Natural killer cell (primary cell): ENCODE data around the gene NKD1. TPM values are rescaled to one million over a fixed set of nuclear protein-coding genes. Genes with fewer than 3 reads are reported as not detected.
A peak's percentile ranks its signal among the peaks of the same experiment; 100 is the strongest.

Source experiments
- ATAC-seq, 3 donors: fragments of 150-1000 bp in 2 of 3; fragments of 200-7000 bp in 1 of 3; cut with Tn5 transposase; 1 replicate in 1 of 3; 2 replicates in 2 of 3; pipeline ENCODE4 v1.10.0; 2021; ENCODE audit warnings: mild to moderate bottlenecking in 2 of 3, moderate library complexity in 2 of 3
- DNase-seq, 2 donors: peaks; one replicate each; pipeline versions ENCODE4 v3.0.0 to v3.0.0-alpha.2; 2013 to 2021; ENCODE audit warnings: mixed read lengths in 1 of 2
- H3K27ac ChIP-seq: one replicate; pipeline ENCODE4 v1.5.1; 2013; ENCODE audit warnings: mild to moderate bottlenecking, low read length
- H3K27me3 ChIP-seq: one replicate; pipeline ENCODE4 v1.6.1; 2013; ENCODE audit warnings: low read length; ENCODE audit not compliant: control insufficient read depth, insufficient read depth
- H3K36me3 ChIP-seq: one replicate; pipeline ENCODE4 v1.6.1; 2013; ENCODE audit warnings: low read length; ENCODE audit not compliant: control insufficient read depth, insufficient read depth
- H3K4me1 ChIP-seq: one replicate; pipeline ENCODE4 v1.6.1; 2013; ENCODE audit warnings: low read length; ENCODE audit not compliant: control insufficient read depth, insufficient read depth
- H3K4me3 ChIP-seq: one replicate; pipeline ENCODE4 v1.5.1; 2013; ENCODE audit warnings: low read length
- H3K9me3 ChIP-seq: one replicate; pipeline ENCODE4 v1.6.1; 2013; ENCODE audit warnings: low read length; ENCODE audit not compliant: control insufficient read depth, insufficient read depth
- H3K27ac Mint-ChIP-seq, 2 donors: one replicate each; pipeline ENCODE4 v1.8.0; 2022; ENCODE audit warnings: mild to moderate bottlenecking in 2 of 2, mixed read lengths in 2 of 2, moderate library complexity in 1 of 2
- H3K27me3 Mint-ChIP-seq, 2 donors: one replicate each; pipeline ENCODE4 v1.8.0; 2022; ENCODE audit warnings: low read depth in 2 of 2, mixed read lengths in 2 of 2
- H3K36me3 Mint-ChIP-seq: one replicate; pipeline ENCODE4 v1.8.0; 2022; ENCODE audit warnings: mixed read lengths
- H3K4me1 Mint-ChIP-seq, 2 donors: one replicate each; pipeline ENCODE4 v1.8.0; 2022; ENCODE audit warnings: mixed read lengths in 2 of 2
- H3K4me3 Mint-ChIP-seq: one replicate; pipeline ENCODE4 v1.8.0; 2022; ENCODE audit warnings: mild to moderate bottlenecking, moderate library complexity, mixed read lengths
- H3K9me3 Mint-ChIP-seq, 2 donors: one replicate each; pipeline ENCODE4 v1.8.0; 2022; ENCODE audit warnings: mixed read lengths in 2 of 2
- CTCF ChIP-seq: fragments of 200-600 bp; IDR thresholded peaks from one replicate; pipeline ENCODE4 v1.8.0; 2022; ENCODE audit warnings: antibody characterized with exemption
- WGBS: methylation state at CpG from one replicate; pipeline ENCODE4 v1.1.7; 2013; ENCODE audit warnings: missing lambda C conversion rate; ENCODE audit not compliant: insufficient coverage; 5-methylcytosine and 5-hydroxymethylcytosine counted together
- intact Hi-C: fragments of 100-400 bp; cut with micrococcal nuclease; formaldehyde crosslinking; loops from one replicate; pipeline ENCODE4 v1.14.2; 2022
- total RNA-seq, 4 donors: library from RNA; stranded (reverse); fragments of 120-200 nt in 1 of 4; gene quantifications; one replicate each; pipeline versions ENCODE4 v1.2.3 to v1.2.4, GENCODE V29; 2013 to 2022

Gene NKD1
- total RNA-seq, 3 donors from 2014 or later (not counting 1 experiment from before 2014, with no cell fraction given): 0.75 to 1.5 (median 1.0) TPM

GRCh38 chr16:50611995-50612848 lies 64.0 kb downstream of the NKD1 start:
- H3K27me3 ChIP-seq: no peaks in the 10 kb centered on the region
- no peaks in the 10 kb centered on the region for H3K36me3 Mint-ChIP-seq
- H3K27ac ChIP-seq: no peak overlapping the region
- no peaks in the 10 kb centered on the region for H3K36me3 ChIP-seq
- H3K4me1 ChIP-seq: no peaks in the 10 kb centered on the region
- ATAC-seq: no peak
- no peak overlapping the region for H3K4me3 Mint-ChIP-seq
- no peaks in the 10 kb centered on the region for H3K9me3 Mint-ChIP-seq
- H3K27me3 Mint-ChIP-seq: peaks cover 0 to 7% of the 10 kb centered on the region in 2 donors
- no peak for TF ChIP-seq CTCF
- H3K4me1 Mint-ChIP-seq: peaks cover 0 to 8% of the 10 kb centered on the region in 2 donors
- no peaks in the 10 kb centered on the region for H3K9me3 ChIP-seq
- no peak overlapping the region for H3K4me3 ChIP-seq
- peak overlapping the region in 1 of 2 donors; percentile 18 for H3K27ac Mint-ChIP-seq
- no peak for DNase-seq
- WGBS: 93% methylated on average over 10 of the region's 10 CpGs
- intact Hi-C loops: no loop called here

- Mint-ChIP-seq H3K27me3 (peaks cover 0 to 7% of the 10 kb centered on the region in 2 donors), H3K4me1 (peaks cover 0 to 8% of the 10 kb centered on the region in 2 donors), H3K36me3 (no peaks in the 10 kb centered on the region), H3K9me3 (no peaks in the 10 kb centered on the region), H3K27ac (no peak overlapping the region), H3K4me3 (no peak overlapping the region)
- TF ChIP-seq CTCF: no peak
- no peak overlapping the region for H3K27ac ChIP-seq
- H3K27me3 ChIP-seq: no peaks in the 10 kb centered on the region
- H3K36me3 ChIP-seq: no peaks in the 10 kb centered on the region
- no peaks in the 10 kb centered on the region for H3K4me1 ChIP-seq
- ATAC-seq (no peak), DNase-seq (no peak)
- no peak overlapping the region for H3K4me3 ChIP-seq
- no peaks in the 10 kb centered on the region for H3K9me3 ChIP-seq
- WGBS: 85% methylated on average over 6 of the region's 6 CpGs
- intact Hi-C loops: no loop called here
Observed at GRCh38 chr16:50612849-50613198, 64.6 kb downstream of the NKD1 start.

GRCh38 chr16:50613281-50613963 lies 65.2 kb downstream of the NKD1 start:
- H3K36me3 ChIP-seq: no peaks in the 10 kb centered on the region
- H3K27me3 ChIP-seq: no peaks in the 10 kb centered on the region
- H3K9me3 ChIP-seq: no peaks in the 10 kb centered on the region
- H3K27ac Mint-ChIP-seq: no peak overlapping the region
- H3K4me1 ChIP-seq: no peaks in the 10 kb centered on the region
- intact Hi-C loops: no loop called here
- no peak overlapping the region for H3K4me3 Mint-ChIP-seq
- peaks cover 0 to 8% of the 10 kb centered on the region in 2 donors for H3K4me1 Mint-ChIP-seq
- H3K27ac ChIP-seq: no peak overlapping the region
- H3K36me3 Mint-ChIP-seq: no peaks in the 10 kb centered on the region
- ATAC-seq: no peak
- WGBS: 94% methylated on average over 12 of the region's 20 CpGs
- peaks cover 0 to 7% of the 10 kb centered on the region in 2 donors for H3K27me3 Mint-ChIP-seq
- no peak overlapping the region for H3K4me3 ChIP-seq
- H3K9me3 Mint-ChIP-seq: no peaks in the 10 kb centered on the region
- TF ChIP-seq CTCF: no peak
- DNase-seq: no peak
